ENCODE measurements around the gene RPTOR.

RPTOR gene

DNA sequence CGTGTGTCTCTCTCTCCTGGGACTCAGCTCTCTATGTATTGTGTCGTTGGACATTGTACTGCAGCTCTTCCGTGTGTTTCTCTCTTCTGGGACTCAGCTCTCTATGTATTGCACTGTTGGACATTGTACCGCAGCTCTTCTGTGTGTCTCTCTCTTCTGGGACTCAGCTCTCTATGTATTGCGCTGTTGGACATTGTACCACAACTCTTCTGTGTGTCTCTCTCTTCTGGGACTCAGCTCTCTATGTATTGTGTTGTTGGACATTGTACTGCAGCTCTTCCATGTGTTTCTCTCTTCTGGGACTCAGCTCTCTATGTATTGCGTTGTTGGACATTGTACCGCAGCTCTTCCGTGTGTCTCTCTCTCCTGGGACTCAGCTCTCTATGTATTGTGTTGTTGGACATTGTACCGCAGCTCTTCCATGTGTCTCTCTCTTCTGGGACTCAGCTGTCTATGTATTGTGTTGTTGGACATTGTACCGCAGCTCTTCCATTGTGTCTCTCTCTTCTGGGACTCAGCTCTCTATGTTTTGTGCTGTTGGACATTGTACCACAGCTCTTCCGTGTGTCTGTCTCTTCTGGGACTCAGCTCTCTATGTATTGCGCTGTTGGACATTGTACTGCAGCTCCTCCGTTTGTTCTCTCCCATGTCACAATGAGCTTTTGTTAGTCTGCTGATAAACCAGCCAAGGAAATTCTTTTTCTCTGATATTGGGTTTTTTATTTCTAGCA, 84.8 kb downstream of the RPTOR start:
- TF ChIP-seq, protein P1, sequence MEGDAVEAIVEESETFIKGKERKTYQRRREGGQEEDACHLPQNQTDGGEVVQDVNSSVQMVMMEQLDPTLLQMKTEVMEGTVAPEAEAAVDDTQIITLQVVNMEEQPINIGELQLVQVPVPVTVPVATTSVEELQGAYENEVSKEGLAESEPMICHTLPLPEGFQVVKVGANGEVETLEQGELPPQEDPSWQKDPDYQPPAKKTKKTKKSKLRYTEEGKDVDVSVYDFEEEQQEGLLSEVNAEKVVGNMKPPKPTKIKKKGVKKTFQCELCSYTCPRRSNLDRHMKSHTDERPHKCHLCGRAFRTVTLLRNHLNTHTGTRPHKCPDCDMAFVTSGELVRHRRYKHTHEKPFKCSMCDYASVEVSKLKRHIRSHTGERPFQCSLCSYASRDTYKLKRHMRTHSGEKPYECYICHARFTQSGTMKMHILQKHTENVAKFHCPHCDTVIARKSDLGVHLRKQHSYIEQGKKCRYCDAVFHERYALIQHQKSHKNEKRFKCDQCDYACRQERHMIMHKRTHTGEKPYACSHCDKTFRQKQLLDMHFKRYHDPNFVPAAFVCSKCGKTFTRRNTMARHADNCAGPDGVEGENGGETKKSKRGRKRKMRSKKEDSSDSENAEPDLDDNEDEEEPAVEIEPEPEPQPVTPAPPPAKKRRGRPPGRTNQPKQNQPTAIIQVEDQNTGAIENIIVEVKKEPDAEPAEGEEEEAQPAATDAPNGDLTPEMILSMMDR (IDR thresholded peaks at IDR 0.05; ENCODE audit: insufficient read depth, missing control alignments): no peak
- FAIRE-seq (no peak), DNase-seq (ENCODE audit: insufficient read length, low spot score) (no peak)

DNA sequence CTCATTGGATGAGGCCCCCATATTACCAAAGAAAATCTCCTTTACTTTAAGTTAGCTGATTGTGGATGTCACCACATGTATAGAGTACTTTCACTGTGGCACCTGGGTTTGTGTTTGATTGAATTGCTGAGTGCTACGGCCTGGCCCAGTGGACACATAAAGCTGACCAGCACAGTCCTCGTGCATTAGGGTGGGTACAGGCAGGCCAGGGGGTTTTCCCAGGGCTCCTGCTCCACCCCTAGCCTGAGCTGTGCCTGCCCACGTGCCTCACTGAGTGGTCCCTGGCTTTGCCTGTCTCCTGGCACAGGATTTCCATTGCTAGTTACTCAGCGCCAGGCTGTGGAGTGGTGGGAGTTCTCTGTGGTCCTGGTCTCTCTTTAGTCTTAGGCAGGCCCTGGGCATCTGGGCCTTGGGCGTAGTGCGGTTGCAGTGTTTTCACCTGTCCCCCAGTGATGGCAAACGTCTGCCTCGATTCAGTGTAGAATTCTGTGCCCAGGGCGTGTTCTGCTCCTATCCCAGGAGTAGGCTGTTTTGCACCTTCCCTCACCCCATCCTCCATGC, 86.0 kb downstream of the RPTOR start:
- DNase-seq (ENCODE audit: insufficient read length, low spot score): no peak

DNA sequence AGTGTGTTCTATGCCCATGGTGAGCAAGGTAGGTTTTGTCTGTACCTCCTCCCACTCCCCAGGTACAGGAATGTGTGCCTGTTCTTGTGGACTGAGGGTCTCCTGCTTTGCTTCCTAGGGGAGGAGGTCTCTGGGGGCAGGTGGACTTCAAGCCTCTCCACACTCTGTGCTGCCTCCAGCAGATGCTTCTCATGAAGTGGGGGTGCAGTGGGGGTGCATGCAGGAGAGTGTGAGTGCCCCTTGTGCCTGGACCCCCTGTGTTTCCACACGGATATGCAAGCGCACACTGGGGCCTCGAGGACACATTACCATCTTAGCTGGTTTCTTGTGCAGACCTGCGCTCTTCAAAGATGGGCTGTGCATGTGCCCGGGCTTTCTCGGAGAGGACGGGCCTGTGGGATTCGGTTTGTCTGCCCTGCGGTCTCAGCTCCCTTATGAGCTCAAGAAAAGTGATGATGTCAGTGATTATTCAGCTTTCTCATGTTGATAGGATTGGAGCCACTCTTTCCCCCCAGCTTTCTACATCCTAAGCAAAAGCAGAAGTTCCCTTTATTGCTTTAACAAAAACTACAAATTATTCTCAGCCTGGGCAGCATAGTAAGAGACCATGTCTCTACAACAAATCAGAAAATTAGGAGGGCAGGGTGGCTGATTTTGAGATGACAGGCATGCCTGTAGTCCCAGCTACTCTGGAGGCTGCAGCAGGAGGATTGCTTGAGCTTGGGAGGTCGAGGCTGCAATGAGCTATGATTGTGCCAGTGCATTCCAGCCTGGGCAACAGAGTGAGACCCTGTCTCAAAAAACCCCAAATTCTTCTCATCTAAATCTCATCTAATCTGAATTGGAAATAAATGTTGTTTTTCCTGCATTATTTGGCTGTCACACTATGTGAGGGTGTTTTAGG, 86.8 kb downstream of the RPTOR start:
- DNase-seq (ENCODE audit: insufficient read length, low spot score) (no peak), FAIRE-seq (no peak)
- TF ChIP-seq, protein P1 (IDR thresholded peaks at IDR 0.05; ENCODE audit: insufficient read depth, missing control alignments): no peak

More for the DNA sequence above, 86.0 kb downstream of the RPTOR start:
- TF ChIP-seq, protein P1 (IDR thresholded peaks at IDR 0.05; ENCODE audit: insufficient read depth, missing control alignments): no peak
- FAIRE-seq: no peak

DNA sequence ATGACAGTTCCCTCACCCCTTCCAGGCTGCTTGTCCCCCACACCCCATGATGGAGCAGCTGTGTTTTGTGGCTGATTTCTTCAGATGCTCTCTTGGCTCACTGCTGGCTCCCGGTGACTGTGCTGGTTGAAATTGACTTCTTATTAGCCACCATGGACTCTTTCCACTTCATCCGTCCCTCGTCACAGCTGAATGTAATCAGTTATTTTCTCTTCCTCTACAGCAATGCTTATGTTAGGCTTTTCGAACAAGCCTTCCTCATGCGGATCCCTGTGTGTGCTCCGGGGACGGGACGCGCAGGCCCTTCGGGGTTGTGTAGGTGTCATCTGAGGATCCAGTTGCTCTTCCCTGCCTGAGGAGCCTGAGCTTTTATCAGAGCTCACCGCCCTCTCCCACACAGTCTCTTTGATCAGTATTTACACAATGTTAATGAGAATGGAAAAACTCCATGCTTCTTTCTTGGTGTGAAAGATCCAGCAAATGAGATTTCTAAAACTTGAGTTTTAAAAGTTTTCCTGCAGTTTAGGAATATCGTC, 87.5 kb downstream of the RPTOR start:
- DNase-seq (ENCODE audit: insufficient read length, low spot score): no peak
- no peak for FAIRE-seq
- TF ChIP-seq, protein P1 (IDR thresholded peaks at IDR 0.05; ENCODE audit: insufficient read depth, missing control alignments): no peak

DNA sequence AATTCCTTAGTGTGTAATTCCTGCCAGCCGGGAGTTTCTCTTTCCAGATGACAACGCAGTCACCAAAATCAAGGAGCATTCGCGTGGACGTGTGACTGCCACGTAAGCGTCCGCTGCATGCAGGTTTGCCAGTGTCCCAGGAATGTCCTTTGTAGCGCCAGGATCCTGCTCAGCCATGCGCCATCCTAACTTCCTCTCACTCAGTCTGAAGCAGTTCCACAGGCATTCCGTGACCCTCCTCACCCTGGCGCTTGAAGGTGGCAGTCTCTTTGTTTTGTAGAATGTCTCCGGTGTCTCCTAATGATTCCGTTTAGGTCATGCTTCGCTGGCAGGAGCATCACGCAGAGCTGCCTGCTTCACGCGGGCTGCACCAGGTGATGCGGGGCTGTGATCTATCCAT, 88.6 kb downstream of the RPTOR start:
- TF ChIP-seq, protein P1 (IDR thresholded peaks at IDR 0.05; ENCODE audit: insufficient read depth, missing control alignments): no peak
- FAIRE-seq (no peak), DNase-seq (ENCODE audit: insufficient read length, low spot score) (no peak)

DNA sequence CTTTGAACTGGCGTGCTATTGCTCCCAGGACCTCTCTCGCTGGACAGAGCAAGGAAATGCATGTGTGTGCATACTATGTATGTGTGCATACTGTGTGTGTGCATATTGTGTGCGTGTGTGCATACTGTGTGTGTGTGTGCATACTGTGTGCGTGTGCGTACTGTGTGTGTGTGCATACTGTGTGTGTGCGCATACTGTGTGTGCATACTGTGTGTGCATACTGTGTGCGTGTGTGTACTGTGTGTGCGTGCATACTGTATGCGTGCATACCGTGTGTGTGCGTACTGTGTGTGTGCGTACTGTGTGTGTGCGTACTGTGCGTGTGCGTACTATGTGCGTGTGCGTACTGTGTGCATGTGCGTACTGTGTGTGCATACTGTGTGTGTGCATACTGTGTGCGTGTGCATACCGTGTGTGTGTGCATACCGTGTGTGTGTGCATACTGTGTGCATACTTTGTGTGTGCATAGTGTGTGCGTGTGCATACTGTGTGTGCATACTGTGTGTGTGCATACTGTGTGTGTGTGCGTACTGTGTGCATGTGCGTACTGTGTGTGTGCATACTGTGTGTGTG, 89.4 kb downstream of the RPTOR start:
- DNase-seq (ENCODE audit: insufficient read length, low spot score) (no peak), FAIRE-seq (no peak)
- TF ChIP-seq, protein P1 (IDR thresholded peaks at IDR 0.05; ENCODE audit: insufficient read depth, missing control alignments): no peak
